ENCODE data around the gene ELK3.

- TF ChIP-seq CTCF (conservative IDR thresholded peaks at IDR 0.05), result no peak
- no peak for TF ChIP-seq ZFX (IDR thresholded peaks at IDR 0.05)
Observed at GRCh38 chr12:96193725-96194575, at the start of gene ELK3.

All from C4-2B (cell line).